ENCODE data around the gene HTR3C. TPM values are rescaled to one million over a fixed set of nuclear protein-coding genes. Genes with fewer than 3 reads are reported as not detected.

HTR3C gene
- total and polyA plus RNA-seq, 2 experiments from 2014 or later: not detected

DNA sequence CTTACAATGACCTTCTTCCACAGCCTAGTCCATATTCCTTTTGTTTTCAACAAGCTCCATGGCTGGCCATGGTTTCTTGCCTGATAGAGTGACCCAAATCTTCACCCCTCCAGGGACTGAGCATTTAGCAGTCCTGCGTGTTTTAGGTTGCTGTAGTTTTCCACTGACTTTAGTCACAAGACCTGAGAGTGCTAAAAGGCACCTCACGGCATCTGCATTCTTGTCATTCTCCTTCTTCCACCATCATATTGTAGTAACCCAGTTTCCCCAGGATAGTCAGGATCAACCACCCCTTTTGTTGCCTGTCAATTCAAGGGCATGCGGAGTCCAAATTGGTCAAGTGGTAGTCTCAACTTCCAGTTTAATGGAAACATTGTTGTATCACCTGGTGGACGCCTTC is 20.8 kb downstream of the HTR3C start:
- Histone ChIP-seq H3K27me3 (no peaks in the 10 kb centered on the region), H3K4me2 (no peak overlapping the region), H4K20me1 (ENCODE audit: insufficient read depth, poor library complexity, severe bottlenecking) (no peaks in the 10 kb centered on the region), H3K9me3 (ENCODE audit: low read depth) (no peaks in the 10 kb centered on the region), H3K79me2 (no peaks in the 10 kb centered on the region), H2AFZ (no peak overlapping the region), H3K27ac (no peak overlapping the region), H3K36me3 (replicated peaks; ENCODE audit: insufficient read depth, low read depth) (no peaks in the 10 kb centered on the region), H3K4me1 (ENCODE audit: insufficient read depth) (no peaks in the 10 kb centered on the region), H3K9me2 (replicated peaks; ENCODE audit: insufficient read depth) (no peaks in the 10 kb centered on the region), H3K4me3 (no peak overlapping the region)
- TF ChIP-seq, protein P1, sequence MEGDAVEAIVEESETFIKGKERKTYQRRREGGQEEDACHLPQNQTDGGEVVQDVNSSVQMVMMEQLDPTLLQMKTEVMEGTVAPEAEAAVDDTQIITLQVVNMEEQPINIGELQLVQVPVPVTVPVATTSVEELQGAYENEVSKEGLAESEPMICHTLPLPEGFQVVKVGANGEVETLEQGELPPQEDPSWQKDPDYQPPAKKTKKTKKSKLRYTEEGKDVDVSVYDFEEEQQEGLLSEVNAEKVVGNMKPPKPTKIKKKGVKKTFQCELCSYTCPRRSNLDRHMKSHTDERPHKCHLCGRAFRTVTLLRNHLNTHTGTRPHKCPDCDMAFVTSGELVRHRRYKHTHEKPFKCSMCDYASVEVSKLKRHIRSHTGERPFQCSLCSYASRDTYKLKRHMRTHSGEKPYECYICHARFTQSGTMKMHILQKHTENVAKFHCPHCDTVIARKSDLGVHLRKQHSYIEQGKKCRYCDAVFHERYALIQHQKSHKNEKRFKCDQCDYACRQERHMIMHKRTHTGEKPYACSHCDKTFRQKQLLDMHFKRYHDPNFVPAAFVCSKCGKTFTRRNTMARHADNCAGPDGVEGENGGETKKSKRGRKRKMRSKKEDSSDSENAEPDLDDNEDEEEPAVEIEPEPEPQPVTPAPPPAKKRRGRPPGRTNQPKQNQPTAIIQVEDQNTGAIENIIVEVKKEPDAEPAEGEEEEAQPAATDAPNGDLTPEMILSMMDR (IDR thresholded peaks at IDR 0.05; ENCODE audit: poor library complexity): no peak
- TF ChIP-seq EZH2phosphoT487 (IDR thresholded peaks at IDR 0.05; ENCODE audit: low read depth, severe bottlenecking, unreplicated experiment) (no peak), EZH2 (IDR thresholded peaks at IDR 0.05; ENCODE audit: borderline replicate concordance) (no peak)
- DNase-seq (ENCODE audit: low spot score): no peak
- WGBS (ENCODE audit: low lambda C conversion rate, missing lambda C conversion rate): 73% methylated on average over 4 of the region's 4 CpGs

DNA sequence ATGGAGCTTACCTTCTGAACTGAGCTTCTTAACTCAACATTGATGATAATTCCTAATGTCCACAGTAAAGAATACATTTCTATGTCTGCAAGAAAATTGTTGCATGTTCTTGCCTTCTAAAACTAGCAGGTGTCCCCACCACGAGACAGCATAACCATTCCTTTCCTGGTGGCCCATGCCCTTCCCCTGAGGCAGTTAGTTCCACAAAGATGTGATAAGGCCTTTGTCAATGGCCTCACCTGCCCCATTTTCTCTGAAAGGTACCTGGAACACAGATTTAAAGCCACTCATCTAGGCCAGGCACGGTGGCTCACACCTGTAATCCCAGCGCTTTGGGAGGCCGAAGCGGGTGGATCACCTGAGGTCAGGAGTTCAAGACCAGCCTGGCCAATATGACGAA is 23.1 kb downstream of the HTR3C start:
- no peaks in the 10 kb centered on the region for H3K27me3 ChIP-seq
- H3K4me1 ChIP-seq (ENCODE audit: insufficient read depth): no peaks in the 10 kb centered on the region
- H2AFZ ChIP-seq: no peak overlapping the region
- 86% methylated on average over 6 of the region's 6 CpGs for WGBS (ENCODE audit: low lambda C conversion rate, missing lambda C conversion rate)
- TF ChIP-seq EZH2 (IDR thresholded peaks at IDR 0.05; ENCODE audit: borderline replicate concordance): no peak
- no peak for TF ChIP-seq EZH2phosphoT487 (IDR thresholded peaks at IDR 0.05; ENCODE audit: low read depth, severe bottlenecking, unreplicated experiment)
- TF ChIP-seq, protein P1 (IDR thresholded peaks at IDR 0.05; ENCODE audit: poor library complexity): no peak
- no peak overlapping the region for H3K4me2 ChIP-seq
- no peak overlapping the region for H3K4me3 ChIP-seq
- no peak overlapping the region for H3K27ac ChIP-seq
- H3K79me2 ChIP-seq: no peaks in the 10 kb centered on the region
- no peaks in the 10 kb centered on the region for H3K36me3 ChIP-seq (replicated peaks; ENCODE audit: insufficient read depth, low read depth)
- no peaks in the 10 kb centered on the region for H3K9me2 ChIP-seq (replicated peaks; ENCODE audit: insufficient read depth)
- DNase-seq (ENCODE audit: low spot score): no peak
- no peaks in the 10 kb centered on the region for H3K9me3 ChIP-seq (ENCODE audit: low read depth)
- no peaks in the 10 kb centered on the region for H4K20me1 ChIP-seq (ENCODE audit: insufficient read depth, poor library complexity, severe bottlenecking)

DNA sequence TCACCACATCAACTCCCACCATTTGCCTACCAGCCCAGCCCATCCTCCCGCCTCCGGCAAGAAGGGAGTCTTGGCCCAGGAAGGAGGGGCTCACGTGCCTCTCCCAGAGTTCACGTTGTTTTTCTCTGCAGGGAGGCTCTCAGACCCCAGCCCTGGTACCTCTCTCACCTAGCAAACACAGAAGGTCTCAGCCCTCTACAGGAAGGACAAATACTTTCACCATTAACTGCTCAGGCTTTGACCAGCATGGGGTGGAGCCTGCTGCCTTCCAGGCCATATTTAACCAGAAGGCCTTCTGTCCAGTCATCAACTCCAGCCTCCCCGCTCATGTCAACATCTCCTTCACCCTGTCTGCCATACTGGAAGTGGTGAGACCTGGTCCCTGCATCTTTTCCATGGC is 25.0 kb downstream of the HTR3C start:
- no peak overlapping the region for H2AFZ ChIP-seq
- DNase-seq (ENCODE audit: low spot score): no peak
- no peak overlapping the region for H3K27ac ChIP-seq
- no peaks in the 10 kb centered on the region for H3K79me2 ChIP-seq
- no peaks in the 10 kb centered on the region for H3K9me2 ChIP-seq (replicated peaks; ENCODE audit: insufficient read depth)
- H3K36me3 ChIP-seq (replicated peaks; ENCODE audit: insufficient read depth, low read depth): no peaks in the 10 kb centered on the region
- no peaks in the 10 kb centered on the region for H4K20me1 ChIP-seq (ENCODE audit: insufficient read depth, poor library complexity, severe bottlenecking)
- H3K9me3 ChIP-seq (ENCODE audit: low read depth): no peaks in the 10 kb centered on the region
- H3K4me1 ChIP-seq (ENCODE audit: insufficient read depth): no peaks in the 10 kb centered on the region
- H3K4me2 ChIP-seq: no peak overlapping the region
- H3K4me3 ChIP-seq: no peak overlapping the region
- no peak for TF ChIP-seq EZH2 (IDR thresholded peaks at IDR 0.05; ENCODE audit: borderline replicate concordance)
- no peak for TF ChIP-seq EZH2phosphoT487 (IDR thresholded peaks at IDR 0.05; ENCODE audit: low read depth, severe bottlenecking, unreplicated experiment)
- TF ChIP-seq, protein P1 (IDR thresholded peaks at IDR 0.05; ENCODE audit: poor library complexity): no peak
- H3K27me3 ChIP-seq: no peaks in the 10 kb centered on the region
- 68% methylated on average over 5 of the region's 5 CpGs for WGBS (ENCODE audit: low lambda C conversion rate, missing lambda C conversion rate)

DNA sequence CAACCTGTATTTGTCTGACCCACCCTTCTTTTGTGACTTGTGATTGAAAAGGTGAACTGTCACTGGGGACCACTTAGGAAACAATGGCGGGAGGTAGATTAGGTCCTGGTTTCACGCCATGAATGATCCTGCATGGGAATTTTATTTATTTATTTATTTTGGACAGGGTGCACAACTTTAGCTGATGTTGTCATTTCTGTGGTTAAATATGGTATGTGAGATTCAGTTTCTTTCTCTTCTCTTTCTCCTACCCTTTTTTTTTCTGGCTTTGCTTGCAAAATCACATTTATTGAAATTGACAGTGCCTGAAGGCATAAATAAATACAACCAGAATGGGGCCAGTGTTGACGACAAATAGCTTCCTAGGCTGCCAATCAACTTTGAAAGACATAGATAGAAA is 26.0 kb downstream of the HTR3C start:
- Histone ChIP-seq H3K27me3 (no peaks in the 10 kb centered on the region), H3K4me1 (ENCODE audit: insufficient read depth) (no peaks in the 10 kb centered on the region), H3K9me3 (ENCODE audit: low read depth) (no peaks in the 10 kb centered on the region), H3K9me2 (replicated peaks; ENCODE audit: insufficient read depth) (no peaks in the 10 kb centered on the region), H3K36me3 (replicated peaks; ENCODE audit: insufficient read depth, low read depth) (no peaks in the 10 kb centered on the region), H3K4me2 (no peak overlapping the region), H3K4me3 (no peak overlapping the region), H2AFZ (no peak overlapping the region), H4K20me1 (ENCODE audit: insufficient read depth, poor library complexity, severe bottlenecking) (no peaks in the 10 kb centered on the region), H3K27ac (no peak overlapping the region), H3K79me2 (no peaks in the 10 kb centered on the region)
- WGBS (ENCODE audit: low lambda C conversion rate, missing lambda C conversion rate): 88% methylated on average over 3 of the region's 3 CpGs
- no peak for DNase-seq (ENCODE audit: low spot score)
- TF ChIP-seq, protein P1 (IDR thresholded peaks at IDR 0.05; ENCODE audit: poor library complexity): no peak
- TF ChIP-seq EZH2 (IDR thresholded peaks at IDR 0.05; ENCODE audit: borderline replicate concordance): no peak
- no peak for TF ChIP-seq EZH2phosphoT487 (IDR thresholded peaks at IDR 0.05; ENCODE audit: low read depth, severe bottlenecking, unreplicated experiment)

Data from hepatocyte (in vitro differentiated cells).